GM21423 (cell line): ENCODE measurements around the gene SLC12A8.

Source experiments
- ATAC-seq: cut with Tn5 transposase; IDR thresholded peaks from one replicate; pipeline ENCODE4 v1.9.1; 2021; ENCODE audit warnings: mild to moderate bottlenecking, moderate library complexity; ENCODE audit not compliant: unreplicated experiment

The SLC12A8 gene

GRCh38 chr3:125212509-125213363 lies at the start of gene SLC12A8:
Gene SLC12A8 (minus strand): TSS chr3:125212748. CDS start chr3:125211349, 1,399 bp downstream.
- ATAC-seq, result no peak

GRCh38 chr3:125262161-125262560 lies 49.6 kb upstream of the SLC12A8 start:
- ATAC-seq, result no peak

GRCh38 chr3:125261031-125261430 lies 48.5 kb upstream of the SLC12A8 start:
- no peak for ATAC-seq

GRCh38 chr3:125260158-125260557 lies 47.6 kb upstream of the SLC12A8 start:
- ATAC-seq, result no peak

- ATAC-seq, result no peak
Observed at GRCh38 chr3:125257536-125257935, 45.0 kb upstream of the SLC12A8 start.

- ATAC-seq, result no peak
Observed at GRCh38 chr3:125256675-125257074, 44.1 kb upstream of the SLC12A8 start.

GRCh38 chr3:125250973-125251372 lies 38.4 kb upstream of the SLC12A8 start:
- ATAC-seq, result no peak

GRCh38 chr3:125246237-125246636 lies 33.7 kb upstream of the SLC12A8 start:
- no peak for ATAC-seq

- ATAC-seq, result no peak
Observed at GRCh38 chr3:125245521-125245920, 33.0 kb upstream of the SLC12A8 start.

- ATAC-seq, result no peak
Observed at GRCh38 chr3:125240496-125240895, 27.9 kb upstream of the SLC12A8 start.

GRCh38 chr3:125239266-125239665 lies 26.7 kb upstream of the SLC12A8 start:
- no peak for ATAC-seq

GRCh38 chr3:125238759-125239158 lies 26.2 kb upstream of the SLC12A8 start:
- ATAC-seq, result no peak

GRCh38 chr3:125236331-125236903 lies 23.9 kb upstream of the SLC12A8 start:
- no peak for ATAC-seq

GRCh38 chr3:125234831-125235230 lies 22.3 kb upstream of the SLC12A8 start:
- no peak for ATAC-seq

GRCh38 chr3:125232401-125232800 lies 19.9 kb upstream of the SLC12A8 start:
- ATAC-seq, result no peak

GRCh38 chr3:125231895-125232294 lies 19.3 kb upstream of the SLC12A8 start:
- ATAC-seq, result no peak

GRCh38 chr3:125229707-125230106 lies 17.2 kb upstream of the SLC12A8 start:
- no peak for ATAC-seq

GRCh38 chr3:125229168-125229567 lies 16.6 kb upstream of the SLC12A8 start:
- ATAC-seq, result no peak

- ATAC-seq, result no peak
Observed at GRCh38 chr3:125221831-125222230, 9.3 kb upstream of the SLC12A8 start.

GRCh38 chr3:125220727-125221429 lies 8.3 kb upstream of the SLC12A8 start:
- ATAC-seq, result no peak

GRCh38 chr3:125220183-125220582 lies 7.6 kb upstream of the SLC12A8 start:
- no peak for ATAC-seq

- no peak for ATAC-seq
Observed at GRCh38 chr3:125219261-125219701, 6.7 kb upstream of the SLC12A8 start.
